Lung (tissue), 12 donors: ENCODE measurements around the gene NFIA. TPM values are rescaled to one million over a fixed set of nuclear protein-coding genes. Genes with fewer than 3 reads are reported as not detected.

Experiments used
- ATAC-seq: fragments of 200-7000 bp; cut with Tn5 transposase; one replicate; pipeline ENCODE4 v1.9.1; 2020; ENCODE audit warnings: moderate number of reproducible peaks; ENCODE audit not compliant: insufficient read depth, low FRiP score
- DNase-seq, 3 donors: peaks; one replicate each; pipeline ENCODE4 v3.0.0-alpha.2; 2013 to 2017
- H3K27ac ChIP-seq, 2 donors: one replicate each; pipeline ENCODE4 v1.5.1; 2013; ENCODE audit warnings: mild to moderate bottlenecking in 2 of 2, moderate library complexity in 2 of 2, control low read depth in 1 of 2, inconsistent platforms in 1 of 2, low read depth in 1 of 2, low read length in 1 of 2
- H3K27me3 ChIP-seq, 3 donors: one replicate each; pipeline ENCODE4 v1.5.1; 2013; ENCODE audit warnings: low read length in 2 of 3; ENCODE audit not compliant: control insufficient read depth in 3 of 3, insufficient read depth in 3 of 3
- H3K36me3 ChIP-seq, 4 donors: one replicate each; pipeline ENCODE4 v1.5.1; 2013; ENCODE audit warnings: low read length in 4 of 4, mild to moderate bottlenecking in 1 of 4, moderate library complexity in 1 of 4; ENCODE audit not compliant: control insufficient read depth in 4 of 4, insufficient read depth in 4 of 4
- H3K4me1 ChIP-seq, 5 donors: one replicate each; pipeline ENCODE4 v1.5.1; 2013; ENCODE audit warnings: low read length in 5 of 5, mild to moderate bottlenecking in 2 of 5, moderate library complexity in 1 of 5; ENCODE audit not compliant: control insufficient read depth in 5 of 5, insufficient read depth in 5 of 5
- H3K4me3 ChIP-seq: one replicate; pipeline ENCODE4 v1.5.1; 2013; ENCODE audit warnings: mild to moderate bottlenecking, control low read depth, moderate library complexity
- H3K9ac ChIP-seq, 2 donors: one replicate each; pipeline ENCODE4 v1.5.1; 2013; ENCODE audit warnings: low read length in 2 of 2, control low read depth in 1 of 2; ENCODE audit not compliant: insufficient read depth in 1 of 2
- H3K9me3 ChIP-seq, 4 donors: one replicate each; pipeline ENCODE4 v1.5.1; 2013; ENCODE audit warnings: low read length in 3 of 4, mild to moderate bottlenecking in 1 of 4, moderate library complexity in 1 of 4; ENCODE audit not compliant: control insufficient read depth in 4 of 4, insufficient read depth in 3 of 4
- WGBS, 2 donors: extraction: QIAGEN DNeasy Blood & Tissue Kit; methylation state at CpG; one replicate each; pipeline ENCODE4 v1.1.7; 2013; 5-methylcytosine and 5-hydroxymethylcytosine counted together
- polyA plus RNA-seq, 2 donors: library from polyadenylated mRNA; stranded (reverse); fragments of 200-250 nt; gene quantifications; one replicate each; pipeline ENCODE4 v1.2.1, GENCODE V29; 2013
- total RNA-seq, 2 donors: library from RNA; depleted of rRNA in 1 of 2; stranded (reverse); fragments of >200 nt in 1 of 2; gene quantifications; one replicate each; pipeline ENCODE4 v1.2.1, GENCODE V29; 2014 to 2021
- TF ChIP-seq, protein P1 (sequence below): IDR thresholded peaks from 2 replicates; pipeline ENCODE4 v1.5.1; 2012; ENCODE audit warnings: mild to moderate bottlenecking; ENCODE audit errors: control extremely low read depth, extremely low read depth
- donor health status: control.
- donor health status: control.
- donor health status: Bipolar disorder and iron deficiency.
- donor health status: healthy.
- donor health status: DM: yes; HTN: yes; CAD: no.

The NFIA gene
- total and polyA plus RNA-seq, 4 donors = 3.0 to 63.4 (median 34.2) TPM

- ATAC-seq = no peak
- TF ChIP-seq, protein P1, sequence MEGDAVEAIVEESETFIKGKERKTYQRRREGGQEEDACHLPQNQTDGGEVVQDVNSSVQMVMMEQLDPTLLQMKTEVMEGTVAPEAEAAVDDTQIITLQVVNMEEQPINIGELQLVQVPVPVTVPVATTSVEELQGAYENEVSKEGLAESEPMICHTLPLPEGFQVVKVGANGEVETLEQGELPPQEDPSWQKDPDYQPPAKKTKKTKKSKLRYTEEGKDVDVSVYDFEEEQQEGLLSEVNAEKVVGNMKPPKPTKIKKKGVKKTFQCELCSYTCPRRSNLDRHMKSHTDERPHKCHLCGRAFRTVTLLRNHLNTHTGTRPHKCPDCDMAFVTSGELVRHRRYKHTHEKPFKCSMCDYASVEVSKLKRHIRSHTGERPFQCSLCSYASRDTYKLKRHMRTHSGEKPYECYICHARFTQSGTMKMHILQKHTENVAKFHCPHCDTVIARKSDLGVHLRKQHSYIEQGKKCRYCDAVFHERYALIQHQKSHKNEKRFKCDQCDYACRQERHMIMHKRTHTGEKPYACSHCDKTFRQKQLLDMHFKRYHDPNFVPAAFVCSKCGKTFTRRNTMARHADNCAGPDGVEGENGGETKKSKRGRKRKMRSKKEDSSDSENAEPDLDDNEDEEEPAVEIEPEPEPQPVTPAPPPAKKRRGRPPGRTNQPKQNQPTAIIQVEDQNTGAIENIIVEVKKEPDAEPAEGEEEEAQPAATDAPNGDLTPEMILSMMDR = no peak
- Histone ChIP-seq H3K36me3 (peaks cover 1 to 14% (median 6%) of the 10 kb centered on the region in 4 donors), H3K4me1 (peaks cover 0 to 2% (median 0%) of the 10 kb centered on the region in 5 donors), H3K27ac (no peak overlapping the region), H3K9ac (no peak overlapping the region), H3K9me3 (no peaks in the 10 kb centered on the region), H3K27me3 (no peaks in the 10 kb centered on the region), H3K4me3 (no peak overlapping the region)
- no peak for DNase-seq
- 85 to 87% methylated on average over 2 of the region's 2 CpGs for WGBS, 2 donors
Observed at GRCh38 chr1:61368366-61368765, 286.0 kb downstream of the NFIA start.

DNA sequence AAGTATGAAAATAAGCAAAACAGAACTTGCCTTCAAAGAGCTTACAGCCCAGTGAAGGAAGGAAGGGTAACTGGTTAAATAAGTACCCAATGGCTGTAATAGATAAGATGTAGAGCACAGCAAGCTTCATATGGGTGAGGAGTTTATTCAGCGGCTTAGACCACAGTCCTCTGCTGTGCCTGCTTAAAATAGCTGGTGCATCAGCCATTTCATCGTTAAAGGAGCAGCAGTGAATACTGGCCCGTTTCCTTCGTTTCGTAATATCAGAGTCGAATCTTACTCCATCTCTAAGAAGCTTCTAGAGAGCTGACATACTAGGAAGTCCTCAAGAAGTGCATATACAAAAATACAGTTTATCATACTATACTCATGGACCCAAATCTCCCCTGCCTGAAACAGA is 286.5 kb downstream of the NFIA start:
- Histone ChIP-seq H3K27me3 (no peaks in the 10 kb centered on the region), H3K9me3 (no peaks in the 10 kb centered on the region), H3K9ac (no peak overlapping the region), H3K27ac (no peak overlapping the region), H3K36me3 (peaks cover 1 to 14% (median 6%) of the 10 kb centered on the region in 4 donors), H3K4me1 (peaks cover 0 to 2% (median 0%) of the 10 kb centered on the region in 5 donors), H3K4me3 (no peak overlapping the region)
- DNase-seq (no peak), ATAC-seq (no peak)
- WGBS, 2 donors = 80 to 83% methylated on average over 6 of the region's 6 CpGs
- TF ChIP-seq, protein P1 = no peak

DNA sequence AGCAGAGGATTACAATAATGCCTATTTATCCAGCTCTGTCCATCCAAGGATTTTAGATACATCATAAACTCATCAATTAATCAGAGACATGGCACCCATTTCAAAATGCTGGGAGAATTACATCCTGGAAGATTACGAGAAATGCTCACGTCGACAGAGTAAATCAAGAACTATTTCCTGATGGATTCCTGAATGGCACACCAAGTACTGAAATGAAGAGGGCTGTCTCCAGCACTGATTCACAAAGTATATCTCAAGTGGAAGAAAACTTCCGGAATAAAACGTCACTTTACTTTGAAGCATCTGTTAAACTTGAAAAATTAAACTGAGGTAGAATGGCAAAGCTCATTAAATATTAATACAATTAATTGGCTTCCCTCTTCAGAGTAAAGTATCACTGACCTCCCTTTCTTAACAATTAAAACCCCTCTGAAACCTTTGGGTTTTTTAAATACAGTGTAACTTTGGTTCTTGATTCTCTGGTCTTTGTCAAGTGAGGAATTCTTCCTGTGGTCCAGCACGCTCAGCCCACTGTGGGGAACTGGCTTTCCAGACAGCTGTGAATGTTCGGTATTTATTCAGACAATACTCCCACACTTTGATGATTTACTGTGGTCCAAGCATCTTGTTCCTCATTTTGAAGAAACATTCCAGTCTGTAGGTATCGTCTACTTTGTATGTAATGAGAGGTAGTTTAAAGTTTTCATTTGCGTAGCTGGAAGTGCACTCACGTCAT is 288.0 kb downstream of the NFIA start:
- H3K9me3 ChIP-seq = no peaks in the 10 kb centered on the region
- no peaks in the 10 kb centered on the region for H3K27me3 ChIP-seq
- peak overlapping the region in 1 of 2 donors; percentile 49 for H3K27ac ChIP-seq
- ATAC-seq (no peak), DNase-seq (no peak)
- H3K4me1 ChIP-seq = peaks cover 0 to 6% (median 0%) of the 10 kb centered on the region in 5 donors
- 92 to 93% methylated on average over 10 of the region's 10 CpGs for WGBS, 2 donors
- peaks cover 0 to 14% (median 6%) of the 10 kb centered on the region in 4 donors for H3K36me3 ChIP-seq
- TF ChIP-seq, protein P1 = no peak
- H3K9ac ChIP-seq = no peak overlapping the region
- no peak overlapping the region for H3K4me3 ChIP-seq

- Histone ChIP-seq H3K4me1 (peaks cover 0 to 6% (median 0%) of the 10 kb centered on the region in 5 donors), H3K27ac (peak overlapping the region in 1 of 2 donors; percentile 49), H3K9me3 (no peaks in the 10 kb centered on the region), H3K36me3 (peaks cover 0 to 19% (median 6%) of the 10 kb centered on the region in 4 donors), H3K9ac (no peak overlapping the region), H3K27me3 (no peaks in the 10 kb centered on the region), H3K4me3 (no peak overlapping the region)
- ATAC-seq = no peak
- DNase-seq = no peak
- WGBS, 2 donors = 84 to 95% methylated on average over 2 of the region's 2 CpGs
- TF ChIP-seq, protein P1 = no peak
Observed at GRCh38 chr1:61370913-61371279, 288.5 kb downstream of the NFIA start.
